GM12878 (cell line): ENCODE data around the gene MAST4. TPM values are rescaled to one million over a fixed set of nuclear protein-coding genes. Genes with fewer than 3 reads are reported as not detected.

Experiments used
- ATAC-seq: fragments of 200-7000 bp; cut with Tn5 transposase; 3 replicates; pipeline ENCODE4 v1.9.1; 2020; ENCODE audit warnings: mild to moderate bottlenecking, moderate library complexity
- BruUV-seq: library from RNA; stranded (reverse); fragments of 400-500 nt; replicated peaks from 2 replicates; lab custom pipeline; 2021; lab: Mats Ljungman, UMichigan
- CTCF ChIA-PET: fragments of 300-600 bp; sonication (Branson Sonifier 250); formaldehyde crosslinking; extraction: SDS; loops from one replicate; lab custom pipeline; 2021; ENCODE audit warnings: inconsistent platforms; lab: Yijun Ruan, JAX
- POLR2A ChIA-PET: fragments of 350-600 bp; formaldehyde crosslinking; extraction: SDS; loops from one replicate; lab custom pipeline; 2021; ENCODE audit warnings: inconsistent platforms; lab: Charles Lee
- RAD21 ChIA-PET: fragments of 300-600 bp; sonication (Branson Sonifier 250); formaldehyde crosslinking; loops from one replicate; lab custom pipeline; 2023; ENCODE audit warnings: antibody characterized with exemption; ENCODE audit not compliant: unreplicated experiment; lab: Charles Lee
- SMC1A ChIA-PET: fragments of 300-600 bp; sonication (Branson Sonifier 250); formaldehyde crosslinking; loops from one replicate; lab custom pipeline; 2023; ENCODE audit not compliant: unreplicated experiment, uncharacterized antibody; lab: Charles Lee
- DNase-seq: peaks from one replicate; pipeline ENCODE4 v3.0.0-alpha.2; 2011; ENCODE audit warnings: low read depth, low spot score
- FAIRE-seq: peaks from 3 replicates; lab custom pipeline; 2011; peaks lifted over from hg19 to GRCh38; lab: Jason Lieb, UNC
- H2AFZ ChIP-seq: 2 replicates; pipeline ENCODE4 v1.6.0; 2011; ENCODE audit warnings: low read depth, low read length, control low read depth; ENCODE audit not compliant: control insufficient read depth
- H3K27ac ChIP-seq: 2 replicates; pipeline ENCODE4 v1.5.1; 2011; ENCODE audit warnings: control low read depth; ENCODE audit not compliant: control insufficient read depth, insufficient read depth
- H3K27me3 ChIP-seq, 2 experiments: replicated peaks in 1 of 2; 2 replicates each; pipeline versions ENCODE4 v1.6.0 to v1.6.1; 2011; ENCODE audit warnings: low read length in 1 of 2; ENCODE audit not compliant: control insufficient read depth in 2 of 2, insufficient read depth in 2 of 2
- H3K36me3 ChIP-seq, 2 experiments: 2 replicates each; pipeline ENCODE4 v1.5.1; 2011; ENCODE audit warnings: low read length in 1 of 2; ENCODE audit not compliant: control insufficient read depth in 2 of 2, insufficient read depth in 2 of 2
- H3K4me1 ChIP-seq: 2 replicates; pipeline ENCODE4 v1.6.1; 2011; ENCODE audit warnings: mild to moderate bottlenecking, low read length, moderate library complexity, mixed read lengths; ENCODE audit not compliant: control insufficient read depth, insufficient read depth
- H3K4me2 ChIP-seq: 2 replicates; pipeline ENCODE4 v1.6.0; 2011; ENCODE audit warnings: control low read depth; ENCODE audit not compliant: control insufficient read depth, insufficient read depth
- H3K4me3 ChIP-seq: fragments of 200-600 bp; sonication (generic); 2 replicates; pipeline ENCODE4 v1.5.1; 2016
- H3K79me2 ChIP-seq: 2 replicates; pipeline ENCODE4 v1.6.0; 2011; ENCODE audit warnings: low read length; ENCODE audit not compliant: control insufficient read depth, insufficient read depth
- H3K9ac ChIP-seq: 2 replicates; pipeline ENCODE4 v1.8.0; 2011; ENCODE audit warnings: low read length, control low read depth, mixed read lengths; ENCODE audit not compliant: control insufficient read depth, insufficient read depth
- H3K9me3 ChIP-seq: replicated peaks from 3 replicates; pipeline ENCODE4 v1.5.1; 2011; ENCODE audit warnings: mild to moderate bottlenecking, low read length; ENCODE audit not compliant: control insufficient read depth, insufficient read depth
- H4K20me1 ChIP-seq: 2 replicates; pipeline ENCODE4 v1.6.0; 2011; ENCODE audit not compliant: control insufficient read depth, insufficient read depth
- USF2 ChIP-seq: IDR thresholded peaks from 2 replicates; pipeline ENCODE4 v1.6.1; 2011; ENCODE audit warnings: low read depth, low read length, improper control_type of control experiment, borderline replicate concordance
- WGBS: methylation state at CpG from one replicate; pipeline ENCODE4 v1.1.6; 2016; ENCODE audit warnings: low lambda C conversion rate; ENCODE audit not compliant: insufficient replicate concordance, insufficient coverage; ENCODE audit errors: missing lambda C conversion rate; 5-methylcytosine and 5-hydroxymethylcytosine counted together
- in situ Hi-C: fragments of 300-500 bp; cut with MboI; formaldehyde crosslinking; loops from 9 replicates; pipeline ENCODE4 v1.14.3; 2018; ENCODE audit warnings: mixed read lengths
- intact Hi-C: fragments of 100-400 bp; cut with micrococcal nuclease; formaldehyde crosslinking; loops from one replicate; pipeline ENCODE4 v1.14.2; 2022; ENCODE audit not compliant: unreplicated experiment
- polyA plus RNA-seq, 11 experiments: library from polyadenylated mRNA; depleted of rRNA in 4 of 11; unstranded in 6 of 11; stranded (reverse) in 5 of 11; fragments of >200 nt; fragmentation: Nextera tagmentation in 4 of 11; fragmentation: Illumina TruSeq in 1 of 11; extraction: Ambion mirVana in 4 of 11; extraction: Trizol in 1 of 11; gene quantifications; 1 replicate in 1 of 11; 2 replicates in 10 of 11; pipeline versions ENCODE4 v1.2.1 to v1.2.3, GENCODE V29; 2011 to 2016; ENCODE audit warnings: inconsistent platforms in 2 of 11, missing spikeins in 2 of 11, low read depth in 1 of 11
- total RNA-seq, 4 experiments: library from RNA; depleted of rRNA in 3 of 4; stranded (reverse); fragments of >200 nt in 3 of 4; fragmentation: Illumina TruSeq in 1 of 4; extraction: Trizol in 1 of 4; gene quantifications; 2 replicates each; pipeline versions ENCODE4 v1.2.1 to v1.2.3, GENCODE V29; 2013 to 2021

MAST4 gene
- total and polyA plus RNA-seq, 10 of the 15 experiments (the other 5 are each of a cell fraction or from before 2014, with no cell fraction given), result 0.02 to 1.6 (median 0.29) TPM; not detected in 1

- no peaks in the 10 kb centered on the region for H3K36me3 ChIP-seq
- no peaks in the 10 kb centered on the region for H4K20me1 ChIP-seq
- POLR2A ChIA-PET, result no interaction called here
- H3K9me3 ChIP-seq, result no peaks in the 10 kb centered on the region
- H3K4me1 ChIP-seq, result peaks cover 14% of the 10 kb centered on the region
- intact Hi-C loops, result no loop called here
- in situ Hi-C loops, result loop anchor here (5.0 to 25.0 kb wide), 3 partner anchors 53 to 403 kb away; no protein-coding TSS in a partner anchor
- DNase-seq, result no peak
- RAD21 ChIA-PET, result interaction anchor here (1.7 kb wide), 1 partner anchor 8 kb away, joined by 5 read pairs; no protein-coding TSS in a partner anchor
- no peak overlapping the region for H3K4me3 ChIP-seq
- no peak overlapping the region for H3K4me2 ChIP-seq
- no peak overlapping the region for H3K9ac ChIP-seq
- no peak overlapping the region for H2AFZ ChIP-seq
- no peaks in the 10 kb centered on the region for H3K79me2 ChIP-seq
- no peak for FAIRE-seq
- no TSS peak for BruUV-seq
- no peak overlapping the region for H3K27ac ChIP-seq
- ATAC-seq, result no peak
- 93% methylated on average over 12 of the region's 12 CpGs for WGBS
- CTCF ChIA-PET, result interaction anchor here (1.3 to 1.5 kb wide), 5 partner anchors 31 to 59 kb away, joined by 3 to 10 read pairs (median 4); no protein-coding TSS in a partner anchor
- H3K27me3 ChIP-seq, result no peaks in the 10 kb centered on the region
- TF ChIP-seq USF2, result no peak
- SMC1A ChIA-PET, result interaction anchor here (0.9 to 1.4 kb wide), 4 partner anchors 8 to 51 kb away, joined by 3 read pairs; no protein-coding TSS in a partner anchor
Observed at GRCh38 chr5:67214707-67215447, 618.7 kb downstream of the MAST4 start.
